Tibial artery (tissue), 4 donors: ENCODE results near the gene PCDHGC5.

ENCODE experiments used
- DNase-seq, 2 donors: peaks; one replicate each; pipeline ENCODE4 v3.0.0-alpha.2; 2019
- H3K27ac ChIP-seq, 2 donors: fragments of 200-600 bp; sonication (generic) in 1 of 2; 1 replicate in 1 of 2; 2 replicates in 1 of 2; pipeline ENCODE4 v1.5.1; 2018 to 2019; ENCODE audit warnings: mild to moderate bottlenecking in 1 of 2
- H3K27me3 ChIP-seq, 2 donors: fragments of 200-600 bp; sonication (generic) in 1 of 2; one replicate each; pipeline versions ENCODE4 v1.5.1 to v1.6.0; 2016 to 2019
- H3K36me3 ChIP-seq, 3 donors: fragments of 200-600 bp; sonication (generic) in 2 of 3; one replicate each; pipeline ENCODE4 v1.5.1; 2016 to 2019; ENCODE audit warnings: mild to moderate bottlenecking in 2 of 3
- H3K4me1 ChIP-seq, 4 donors: fragments of 200-600 bp; sonication (generic) in 2 of 4; 1 replicate in 3 of 4; 2 replicates in 1 of 4; pipeline ENCODE4 v1.5.1; 2016 to 2019
- H3K4me3 ChIP-seq, 2 donors: fragments of 200-600 bp; sonication (generic) in 1 of 2; 1 replicate in 1 of 2; 2 replicates in 1 of 2; pipeline ENCODE4 v1.5.1; 2018 to 2019; ENCODE audit warnings: mild to moderate bottlenecking in 2 of 2
- H3K9me3 ChIP-seq, 3 donors: fragments of 200-600 bp; sonication (generic) in 1 of 3; one replicate each; pipeline ENCODE4 v1.5.1; 2016 to 2019
- intact Hi-C: fragments of 100-400 bp; cut with DNase I; formaldehyde crosslinking; loops from one replicate; pipeline ENCODE4 v1.15.0; 2023; ENCODE audit warnings: low total_unique reads
- TF ChIP-seq, protein P1 (sequence below), 2 experiments: fragments of 200-600 bp in 1 of 2; fragments of 450-650 bp in 1 of 2; IDR thresholded peaks; one replicate each; pipeline ENCODE4 v1.5.1; 2017 to 2019; ENCODE audit warnings: antibody characterized with exemption in 2 of 2, mild to moderate bottlenecking in 1 of 2, moderate library complexity in 1 of 2

Gene PCDHGC5

DNA sequence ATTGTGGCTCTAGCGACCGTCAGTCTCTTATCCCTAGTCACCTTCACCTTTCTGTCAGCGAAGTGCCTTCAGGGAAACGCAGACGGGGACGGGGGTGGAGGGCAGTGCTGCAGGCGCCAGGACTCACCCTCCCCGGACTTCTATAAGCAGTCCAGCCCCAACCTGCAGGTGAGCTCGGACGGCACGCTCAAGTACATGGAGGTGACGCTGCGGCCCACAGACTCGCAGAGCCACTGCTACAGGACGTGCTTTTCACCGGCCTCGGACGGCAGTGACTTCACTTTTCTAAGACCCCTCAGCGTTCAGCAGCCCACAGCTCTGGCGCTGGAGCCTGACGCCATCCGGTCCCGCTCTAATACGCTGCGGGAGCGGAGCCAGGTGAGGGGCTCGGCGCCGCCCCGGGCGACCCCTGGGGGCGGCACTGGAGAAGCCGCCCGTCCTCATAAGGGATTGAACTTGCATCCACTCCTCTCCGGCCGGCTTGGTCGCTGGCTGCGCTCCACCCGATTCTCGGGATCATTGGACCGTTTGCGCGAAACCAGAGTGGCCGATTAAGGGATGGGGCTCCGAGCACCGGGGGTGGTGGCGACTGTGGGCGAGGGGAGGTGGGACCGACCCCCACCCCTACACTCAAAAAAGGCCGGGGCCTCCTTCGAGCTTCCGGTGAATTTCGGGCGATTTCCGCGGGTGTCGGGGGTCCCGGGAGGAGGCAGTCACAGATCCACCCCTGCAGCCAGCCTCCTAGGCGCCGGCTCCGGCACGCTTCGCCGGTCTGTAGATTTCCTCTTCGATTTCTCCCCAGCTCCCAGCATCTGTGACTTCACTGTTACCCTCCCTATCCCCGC, 2.7 kb downstream of the PCDHGC5 start:
- TF ChIP-seq, protein P1, sequence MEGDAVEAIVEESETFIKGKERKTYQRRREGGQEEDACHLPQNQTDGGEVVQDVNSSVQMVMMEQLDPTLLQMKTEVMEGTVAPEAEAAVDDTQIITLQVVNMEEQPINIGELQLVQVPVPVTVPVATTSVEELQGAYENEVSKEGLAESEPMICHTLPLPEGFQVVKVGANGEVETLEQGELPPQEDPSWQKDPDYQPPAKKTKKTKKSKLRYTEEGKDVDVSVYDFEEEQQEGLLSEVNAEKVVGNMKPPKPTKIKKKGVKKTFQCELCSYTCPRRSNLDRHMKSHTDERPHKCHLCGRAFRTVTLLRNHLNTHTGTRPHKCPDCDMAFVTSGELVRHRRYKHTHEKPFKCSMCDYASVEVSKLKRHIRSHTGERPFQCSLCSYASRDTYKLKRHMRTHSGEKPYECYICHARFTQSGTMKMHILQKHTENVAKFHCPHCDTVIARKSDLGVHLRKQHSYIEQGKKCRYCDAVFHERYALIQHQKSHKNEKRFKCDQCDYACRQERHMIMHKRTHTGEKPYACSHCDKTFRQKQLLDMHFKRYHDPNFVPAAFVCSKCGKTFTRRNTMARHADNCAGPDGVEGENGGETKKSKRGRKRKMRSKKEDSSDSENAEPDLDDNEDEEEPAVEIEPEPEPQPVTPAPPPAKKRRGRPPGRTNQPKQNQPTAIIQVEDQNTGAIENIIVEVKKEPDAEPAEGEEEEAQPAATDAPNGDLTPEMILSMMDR (IDR thresholded peaks at IDR 0.05): no peak
- DNase-seq: no peak
- Histone ChIP-seq H3K4me1 (peaks cover 0 to 34% (median 24%) of the 10 kb centered on the region in 4 donors), H3K27ac (no peak overlapping the region), H3K27me3 (no peaks in the 10 kb centered on the region), H3K36me3 (peaks cover 0 to 37% (median 29%) of the 10 kb centered on the region in 3 donors), H3K9me3 (no peaks in the 10 kb centered on the region), H3K4me3 (no peak overlapping the region)
- intact Hi-C loops: no loop called here

DNA sequence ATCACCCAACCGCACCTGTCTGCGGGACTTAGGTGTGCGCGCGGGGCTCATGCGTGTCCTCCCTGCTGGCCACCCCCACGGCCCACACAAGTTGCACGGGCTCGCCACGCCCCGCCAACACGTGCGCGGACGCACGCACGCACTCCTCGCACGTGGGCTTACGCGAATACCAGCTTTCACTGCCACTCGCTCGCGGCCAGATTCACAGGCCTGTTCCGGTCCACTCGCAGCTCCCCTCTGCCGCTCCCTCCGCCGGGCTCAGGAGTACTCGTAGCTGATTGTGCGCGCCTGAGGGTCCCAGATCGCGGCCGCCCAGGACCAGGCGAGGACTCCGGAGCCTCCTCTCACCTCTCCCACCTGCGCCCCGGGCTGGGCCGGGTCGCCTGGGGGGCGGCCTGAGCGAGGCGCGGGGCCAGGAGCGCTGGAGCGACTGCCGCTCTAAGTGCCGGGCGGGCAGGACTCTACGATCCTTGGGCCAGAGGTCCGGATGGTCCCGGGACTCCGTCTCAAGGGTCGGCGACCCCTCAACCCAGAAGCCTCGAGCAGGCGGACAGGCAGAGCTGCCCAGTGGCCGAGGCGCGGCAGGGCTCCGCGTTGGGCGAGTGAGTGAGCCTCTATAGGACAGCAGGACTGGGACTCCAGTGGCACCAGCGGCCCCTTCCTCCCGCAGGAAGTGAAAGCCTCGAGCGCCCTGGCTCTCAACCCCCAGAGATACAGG, 3.4 kb downstream of the PCDHGC5 start:
- no peak for DNase-seq
- H3K4me1 ChIP-seq: peaks cover 0 to 34% (median 24%) of the 10 kb centered on the region in 4 donors

DNA sequence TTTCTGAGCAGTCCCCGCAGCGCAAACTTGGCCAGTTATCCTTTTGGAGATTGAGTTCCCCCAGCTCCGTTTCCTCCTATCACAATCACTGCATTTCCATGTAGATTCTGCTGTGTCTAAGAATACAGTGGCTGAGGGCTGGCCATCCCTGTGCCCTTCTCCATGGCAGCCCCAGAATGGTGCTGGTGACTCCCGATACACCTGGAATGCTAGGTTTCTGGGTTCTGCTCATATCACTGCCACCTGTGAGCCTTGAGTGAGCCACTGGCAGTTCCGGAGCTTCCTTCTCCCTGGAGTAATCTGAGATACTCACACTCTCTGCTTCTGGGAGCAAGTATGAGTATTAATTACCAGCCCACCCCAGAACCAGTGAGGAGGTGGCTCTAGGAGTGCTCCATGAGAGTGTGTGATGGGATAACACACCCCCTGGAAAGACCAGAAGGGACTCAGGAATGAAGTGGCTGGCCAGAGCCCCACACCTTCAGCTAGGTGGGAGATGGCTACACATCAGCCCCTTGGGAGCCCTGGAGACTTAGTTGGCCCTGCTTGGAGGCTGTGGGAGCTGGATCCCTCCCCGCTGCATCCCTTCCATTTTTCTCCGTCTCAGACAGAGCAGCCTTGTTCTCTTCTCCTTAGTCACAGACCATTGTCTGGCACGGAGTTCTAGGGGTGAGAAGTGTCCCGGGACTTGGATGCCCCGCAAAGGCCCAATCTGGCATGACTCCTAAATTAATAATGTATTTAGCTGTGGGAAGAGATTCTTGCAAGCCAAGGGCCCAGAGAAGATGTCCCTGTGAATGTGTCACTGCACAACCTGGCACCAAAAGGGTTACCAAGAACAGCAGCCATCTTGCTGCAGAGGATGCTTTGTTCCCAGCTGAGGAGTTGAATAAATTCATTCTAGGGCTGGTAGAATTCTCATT, 4.9 kb downstream of the PCDHGC5 start:
- H3K27ac ChIP-seq: peak overlapping the region; percentile 11 to 36
- intact Hi-C loops: no loop called here
- TF ChIP-seq, protein P1 (IDR thresholded peaks at IDR 0.05): no peak
- H3K4me1 ChIP-seq: peaks cover 0 to 34% (median 24%) of the 10 kb centered on the region in 4 donors
- no peak overlapping the region for H3K4me3 ChIP-seq
- H3K36me3 ChIP-seq: peaks cover 0 to 48% (median 38%) of the 10 kb centered on the region in 3 donors
- no peaks in the 10 kb centered on the region for H3K9me3 ChIP-seq
- H3K27me3 ChIP-seq: no peaks in the 10 kb centered on the region
- DNase-seq: no peak

More for the DNA sequence above, 3.4 kb downstream of the PCDHGC5 start:
- no peak overlapping the region for H3K27ac ChIP-seq
- H3K36me3 ChIP-seq: peaks cover 0 to 43% (median 29%) of the 10 kb centered on the region in 3 donors
- H3K27me3 ChIP-seq: no peaks in the 10 kb centered on the region
- no peak overlapping the region for H3K4me3 ChIP-seq
- intact Hi-C loops: no loop called here
- H3K9me3 ChIP-seq: no peaks in the 10 kb centered on the region
- TF ChIP-seq, protein P1 (IDR thresholded peaks at IDR 0.05): no peak

DNA sequence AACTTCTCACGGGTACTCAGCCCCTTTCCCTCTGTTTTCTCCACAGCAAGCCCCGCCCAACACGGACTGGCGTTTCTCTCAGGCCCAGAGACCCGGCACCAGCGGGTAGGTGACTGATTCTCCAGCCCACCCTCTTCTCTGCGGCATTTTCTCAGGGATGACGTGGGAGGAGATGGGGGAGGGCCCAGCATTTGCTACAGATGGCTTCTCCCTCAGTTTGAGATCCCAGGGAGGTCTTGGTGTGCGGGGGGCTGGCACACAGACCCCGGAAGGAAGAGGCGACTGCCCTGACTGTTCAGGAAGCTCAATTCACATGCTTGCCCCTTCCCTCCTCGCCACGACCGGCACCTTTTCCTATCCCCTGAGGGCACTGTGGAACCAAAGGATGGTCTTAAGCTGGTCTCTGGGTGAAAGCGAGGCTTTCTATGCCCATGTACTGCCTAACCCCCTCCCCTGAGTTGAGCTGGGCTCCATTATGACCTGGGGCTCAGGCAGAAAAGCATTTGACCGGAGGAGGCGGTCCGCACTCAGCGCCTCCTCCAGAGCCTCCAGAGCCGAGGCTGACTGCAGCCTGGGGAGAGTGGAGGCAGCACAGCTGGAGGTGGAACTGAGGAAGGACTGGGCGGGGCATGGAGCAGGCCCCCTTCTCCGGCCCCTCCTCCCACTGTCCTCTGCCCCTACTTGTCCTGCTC, 6.0 kb downstream of the PCDHGC5 start:
- Histone ChIP-seq H3K36me3 (peaks cover 0 to 36% (median 34%) of the 10 kb centered on the region in 3 donors), H3K27ac (peak overlapping the region; percentile 11 to 36), H3K4me3 (no peak overlapping the region), H3K4me1 (peaks cover 0 to 34% (median 18%) of the 10 kb centered on the region in 4 donors), H3K27me3 (no peaks in the 10 kb centered on the region), H3K9me3 (no peaks in the 10 kb centered on the region)
- no peak for DNase-seq
- intact Hi-C loops: no loop called here
- TF ChIP-seq, protein P1 (IDR thresholded peaks at IDR 0.05): no peak

DNA sequence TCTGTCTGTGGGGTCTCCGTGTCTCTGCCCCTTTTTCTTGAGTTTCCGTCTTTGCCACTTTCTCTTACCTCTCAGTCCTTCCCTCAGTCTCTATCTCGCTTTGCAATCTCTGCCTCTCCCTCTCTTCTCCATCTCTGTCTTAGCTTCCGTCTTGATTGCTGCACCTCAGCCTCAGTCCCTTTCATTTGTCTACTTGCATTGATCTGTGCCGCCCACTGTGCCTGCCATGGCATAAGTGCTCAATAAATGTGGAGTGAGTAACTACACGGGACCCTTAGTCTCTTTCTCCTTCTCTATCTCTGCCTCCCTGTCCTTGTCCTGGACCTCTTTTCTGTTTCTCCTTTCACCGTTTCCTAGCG, 6.6 kb downstream of the PCDHGC5 start:
- TF ChIP-seq, protein P1 (IDR thresholded peaks at IDR 0.05): no peak

More for the DNA sequence above, 6.6 kb downstream of the PCDHGC5 start:
- no peak overlapping the region for H3K4me3 ChIP-seq
- peak overlapping the region in 1 of 2 donors; percentile 36 for H3K27ac ChIP-seq
- intact Hi-C loops: no loop called here
- H3K4me1 ChIP-seq: peaks cover 0 to 34% (median 18%) of the 10 kb centered on the region in 4 donors
- H3K9me3 ChIP-seq: no peaks in the 10 kb centered on the region
- no peak for DNase-seq
- H3K27me3 ChIP-seq: no peaks in the 10 kb centered on the region
- peaks cover 0 to 31% (median 30%) of the 10 kb centered on the region in 3 donors for H3K36me3 ChIP-seq
